HG02798 (cell line): Measurements from ENCODE around the gene UBR2.
"Not testable (repeated sequence)": the region's sequence is repeated elsewhere in the genome, so short reads cannot be mapped to it uniquely, and the experiment has no call there.

Source experiments
- ATAC-seq: cut with Tn5 transposase; IDR thresholded peaks from one replicate; pipeline ENCODE4 v1.9.1; 2021; ENCODE audit warnings: mild to moderate bottlenecking; ENCODE audit not compliant: unreplicated experiment, poor library complexity

Gene UBR2

DNA sequence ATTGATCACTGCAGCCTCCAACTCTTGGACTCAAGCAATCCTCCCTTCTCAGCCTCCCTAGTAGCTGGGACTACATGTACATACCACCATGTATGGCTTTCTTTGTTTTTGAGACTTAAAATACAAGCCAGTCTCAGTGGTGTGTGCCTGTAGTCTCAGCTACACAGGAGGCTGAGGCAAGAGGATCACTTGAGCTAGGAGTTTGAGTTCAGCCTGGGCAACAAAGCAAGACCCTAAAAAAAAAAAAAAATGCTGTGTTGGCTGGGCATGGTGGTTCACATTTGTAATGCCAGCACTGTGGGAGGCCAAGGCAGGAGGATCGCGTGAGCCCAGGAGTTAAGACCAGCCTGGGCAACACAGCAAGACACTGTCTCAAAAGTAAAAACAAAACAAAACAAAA is 51.7 kb downstream of the UBR2 start:
- ATAC-seq, result no peak

DNA sequence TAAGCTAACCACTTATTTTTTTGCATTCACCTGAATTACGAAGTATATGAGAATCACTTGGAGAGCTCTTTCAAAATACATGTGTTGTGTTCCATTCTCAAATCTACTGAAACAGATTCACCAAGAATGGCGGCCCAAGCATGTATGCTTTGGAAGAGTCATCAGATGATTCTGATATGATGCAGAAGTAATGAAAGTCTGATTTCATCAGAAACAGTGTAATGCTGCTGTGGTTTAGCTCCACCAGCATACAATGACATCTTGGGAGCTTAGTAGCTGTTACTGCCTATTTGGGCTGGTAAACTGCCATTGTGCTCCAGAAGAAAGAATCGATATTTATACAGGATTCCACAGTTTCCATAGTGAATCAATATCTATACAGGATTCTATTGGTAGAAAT is 52.9 kb downstream of the UBR2 start:
- no peak for ATAC-seq

DNA sequence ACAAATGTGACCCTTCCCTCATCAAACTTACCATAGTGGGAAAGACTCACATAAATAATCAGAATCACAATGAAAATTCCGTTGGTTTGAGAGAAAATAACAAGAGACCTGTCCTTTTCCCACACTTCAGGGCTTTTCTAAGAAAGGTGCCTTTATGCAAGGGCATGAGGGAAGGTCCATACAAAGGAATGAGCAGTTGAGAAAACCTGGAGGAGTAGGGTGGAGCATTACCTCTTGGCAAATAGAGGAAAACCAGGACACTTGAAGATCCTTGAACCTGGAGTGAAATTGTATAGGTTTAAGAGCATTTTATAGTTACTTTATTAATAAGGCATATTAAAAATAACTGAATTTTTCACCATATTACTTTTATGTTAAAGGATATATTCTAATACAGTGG is 54.3 kb downstream of the UBR2 start:
- ATAC-seq, result no peak

DNA sequence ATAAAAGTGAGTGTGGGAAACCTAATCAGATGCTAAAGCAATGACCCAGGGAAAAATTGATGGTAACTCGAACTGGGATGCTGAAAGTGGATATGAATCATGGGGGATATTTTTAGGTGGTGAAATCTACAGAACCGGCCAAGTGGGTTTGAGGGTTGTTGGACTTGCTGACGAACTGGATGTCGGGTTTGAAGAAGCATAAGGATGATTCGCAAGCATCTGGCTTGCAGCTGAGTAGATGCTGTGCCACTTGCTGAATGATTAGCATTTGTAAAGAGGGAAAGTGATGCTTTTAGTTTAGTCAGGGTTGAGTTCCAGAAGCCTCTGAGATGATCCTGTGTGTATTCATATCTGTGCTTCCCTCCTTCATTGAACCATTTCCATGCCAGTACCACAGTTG is 54.9 kb downstream of the UBR2 start:
- ATAC-seq, result no peak

DNA sequence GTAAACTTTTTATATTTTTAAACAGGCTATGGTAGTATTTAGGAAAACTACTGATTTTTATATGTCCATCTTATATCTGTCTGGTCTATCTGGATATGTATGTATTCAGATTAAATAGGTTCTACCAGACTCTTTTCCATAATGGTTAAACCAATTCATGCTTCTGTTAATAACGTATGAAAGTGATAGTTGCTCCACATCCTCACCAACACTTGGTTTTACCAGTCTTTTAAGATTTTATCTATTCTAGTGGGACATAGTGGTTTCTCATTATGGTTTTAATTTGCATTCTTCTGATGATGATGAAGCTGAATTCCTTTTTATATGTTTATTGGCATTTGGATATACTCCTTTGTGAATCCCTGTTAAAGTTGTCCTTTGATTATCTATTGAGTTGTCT is 56.1 kb downstream of the UBR2 start:
- no peak for ATAC-seq

DNA sequence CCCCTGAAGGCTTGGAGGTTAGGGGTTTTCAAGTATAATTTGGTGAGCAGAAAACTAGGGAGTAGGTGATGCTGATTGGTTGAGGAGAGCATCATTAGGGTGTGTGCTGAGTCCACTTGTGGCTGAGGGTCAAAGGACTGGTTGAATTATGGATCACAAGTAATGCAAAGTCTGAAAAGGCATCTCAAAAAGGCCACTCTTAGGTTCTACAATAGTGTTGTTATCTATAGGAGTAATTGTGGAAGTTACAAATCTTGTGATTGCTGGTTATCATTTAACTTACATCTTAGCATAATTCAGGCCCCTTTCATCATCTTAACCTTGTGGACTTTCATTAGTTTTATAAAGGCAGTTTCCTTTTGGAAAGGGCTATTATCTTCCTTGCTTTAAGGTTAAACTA is 60.8 kb downstream of the UBR2 start:
- ATAC-seq, result no peak

DNA sequence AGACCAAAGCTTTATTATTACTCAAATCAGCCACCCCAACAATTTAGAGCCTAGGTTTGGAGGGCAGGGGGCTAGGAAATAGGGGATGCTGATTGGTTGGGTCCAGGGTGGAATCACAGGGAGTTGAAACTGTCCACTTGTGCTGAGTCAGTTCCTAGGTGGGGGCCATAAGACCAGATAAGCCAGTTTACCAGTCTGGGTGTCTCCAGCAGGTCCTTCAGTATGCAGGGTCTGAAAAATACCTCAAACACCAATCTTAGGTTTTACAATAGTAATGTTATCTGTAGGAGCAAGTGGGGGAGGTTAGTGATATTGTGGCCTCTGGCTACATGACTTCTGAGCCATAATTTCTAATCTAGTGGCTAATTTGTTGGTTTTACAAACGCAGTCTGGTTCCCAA is 63.2 kb downstream of the UBR2 start:
- no peak for ATAC-seq

DNA sequence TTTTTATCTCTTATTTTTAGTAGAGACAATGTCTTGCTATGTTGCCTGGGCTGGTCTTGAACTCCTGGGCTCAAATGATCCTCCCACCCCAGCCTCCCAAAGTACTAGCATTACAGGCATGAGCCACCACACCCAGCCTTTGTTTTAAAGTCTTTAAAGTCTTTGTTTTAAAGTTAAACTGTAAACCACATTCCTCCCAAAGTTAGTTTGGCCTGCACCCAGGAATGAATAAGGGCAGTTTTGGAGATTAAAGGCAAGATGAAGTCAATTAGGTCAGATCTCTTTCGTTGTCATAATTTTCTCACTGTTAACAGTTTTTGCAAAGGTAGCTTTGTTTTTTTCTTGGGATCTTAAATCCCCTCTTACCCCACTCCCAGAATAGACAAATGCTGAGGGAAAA is 63.8 kb downstream of the UBR2 start:
- ATAC-seq, result no peak

DNA sequence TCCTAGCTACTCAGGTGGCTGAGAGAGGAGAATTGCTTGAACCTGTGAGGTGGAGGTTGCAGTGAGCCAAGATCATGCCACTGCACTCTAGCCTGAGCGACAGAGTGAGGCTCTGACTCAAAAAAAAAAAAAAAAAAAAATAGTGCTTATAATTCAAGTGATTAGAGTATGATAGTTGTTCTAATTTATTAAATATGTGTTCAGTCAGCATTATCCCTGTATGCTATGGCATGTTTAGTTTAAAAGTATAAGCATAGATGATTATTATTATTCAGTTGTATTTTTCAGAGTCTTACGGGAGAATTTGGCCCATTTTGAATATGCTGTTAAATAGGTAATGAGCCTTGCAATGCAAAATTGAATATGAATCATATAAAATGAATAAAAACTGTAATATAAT is 64.8 kb downstream of the UBR2 start:
- no peak for ATAC-seq

DNA sequence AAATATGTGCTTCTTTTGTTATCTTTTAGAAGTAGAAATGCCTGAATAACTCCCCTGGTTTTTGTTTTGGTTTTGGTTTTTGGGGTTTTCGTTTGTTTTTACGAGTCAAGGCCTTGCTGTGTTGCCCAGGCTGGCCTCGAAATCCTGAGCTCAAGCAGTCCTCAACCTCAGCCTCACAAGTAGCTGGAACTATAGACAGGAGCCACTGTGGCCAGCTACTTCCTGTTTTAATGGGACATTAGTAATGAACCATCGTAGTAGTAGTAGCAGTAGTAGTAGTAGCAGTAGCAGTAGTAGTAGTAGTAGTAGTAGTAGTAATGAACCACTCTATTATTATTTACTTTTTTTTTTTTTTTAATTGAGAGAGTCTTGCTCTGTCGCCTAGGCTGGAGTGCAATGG is 66.0 kb downstream of the UBR2 start:
- no peak for ATAC-seq

DNA sequence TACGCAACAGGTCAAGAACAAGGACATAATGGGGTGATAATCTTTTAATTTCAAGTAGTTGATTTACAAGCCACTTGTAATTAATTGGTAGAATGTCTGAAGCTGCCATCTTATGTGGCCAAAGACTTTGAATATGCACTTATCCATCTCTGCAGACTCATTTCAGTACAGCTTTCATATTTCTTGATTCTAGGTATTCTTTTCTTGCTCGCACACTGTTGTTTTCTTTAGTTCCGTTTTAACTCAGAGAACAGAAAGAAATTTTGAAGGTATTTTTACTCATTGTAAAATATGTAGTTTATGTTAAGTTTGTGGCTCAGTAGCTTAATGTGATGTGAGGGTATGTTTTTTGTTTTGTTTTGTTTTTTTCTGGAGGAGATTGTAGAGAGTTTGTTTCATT is 73.9 kb downstream of the UBR2 start:
- no peak for ATAC-seq

DNA sequence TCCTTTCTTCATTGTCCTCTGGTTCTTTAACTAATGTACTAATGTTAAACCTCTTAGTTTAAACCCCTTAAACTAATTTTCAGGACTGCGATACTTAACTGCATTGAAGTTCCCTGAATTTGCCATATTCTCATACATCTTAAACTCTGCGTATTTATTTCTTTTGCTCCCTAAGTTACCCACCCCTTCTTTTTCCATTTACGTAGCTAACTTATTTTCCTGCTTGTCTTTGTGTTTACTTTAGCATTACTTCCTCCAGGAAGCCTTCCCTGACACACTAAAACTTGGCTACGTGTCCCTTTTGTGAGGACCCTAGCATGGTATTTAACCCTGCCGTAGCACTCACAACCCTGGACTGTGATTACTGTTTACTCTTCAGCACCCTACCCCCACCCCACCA is 79.0 kb downstream of the UBR2 start:
- ATAC-seq, result no peak

DNA sequence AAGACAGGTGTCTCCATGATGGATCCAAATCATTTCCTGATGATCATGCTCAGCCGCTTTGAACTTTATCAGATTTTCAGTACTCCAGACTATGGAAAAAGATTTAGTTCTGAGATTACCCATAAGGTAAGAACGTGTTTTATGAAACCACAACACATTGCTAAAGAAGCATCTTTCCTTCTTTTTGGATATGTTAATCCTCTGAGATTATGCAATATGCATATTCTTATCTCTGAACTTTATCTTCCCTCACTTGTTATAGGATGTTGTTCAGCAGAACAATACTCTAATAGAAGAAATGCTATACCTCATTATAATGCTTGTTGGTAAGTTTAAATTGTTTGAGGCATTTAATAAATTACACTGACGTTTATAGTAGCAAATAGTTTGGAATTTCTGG is 80.4 kb downstream of the UBR2 start:
- no peak for ATAC-seq

DNA sequence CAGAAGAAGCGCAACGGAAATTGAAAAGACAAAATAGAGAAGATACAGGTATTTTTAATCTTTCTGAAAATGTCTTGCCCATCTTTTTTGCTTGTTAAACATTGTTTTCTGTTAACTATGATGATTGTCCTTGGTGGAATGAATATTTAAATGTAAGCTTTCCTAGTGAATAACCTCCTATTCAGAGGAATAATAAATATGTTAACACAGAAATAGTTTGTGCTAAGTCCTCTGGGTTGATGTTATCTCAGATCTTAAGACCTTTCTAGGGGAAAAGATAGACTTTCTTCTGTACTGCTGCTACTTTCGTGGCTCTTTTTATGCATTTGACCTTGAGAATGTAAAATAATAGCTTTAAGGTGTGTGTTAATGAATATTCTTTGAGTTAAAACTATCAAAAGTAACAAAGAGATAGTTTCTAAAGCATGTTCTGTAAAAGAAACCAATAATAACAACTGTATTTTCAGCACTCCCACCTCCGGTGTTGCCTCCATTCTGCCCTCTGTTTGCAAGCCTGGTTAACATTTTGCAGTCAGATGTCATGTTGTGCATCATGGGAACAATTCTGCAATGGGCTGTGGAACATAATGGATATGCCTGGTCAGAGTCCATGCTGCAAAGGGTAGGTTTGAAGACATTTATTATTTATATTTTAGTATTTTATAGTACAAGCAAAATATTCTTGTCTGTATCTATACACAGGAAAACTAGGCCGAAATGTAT is 88.4 kb downstream of the UBR2 start:
- ATAC-seq, result no peak

DNA sequence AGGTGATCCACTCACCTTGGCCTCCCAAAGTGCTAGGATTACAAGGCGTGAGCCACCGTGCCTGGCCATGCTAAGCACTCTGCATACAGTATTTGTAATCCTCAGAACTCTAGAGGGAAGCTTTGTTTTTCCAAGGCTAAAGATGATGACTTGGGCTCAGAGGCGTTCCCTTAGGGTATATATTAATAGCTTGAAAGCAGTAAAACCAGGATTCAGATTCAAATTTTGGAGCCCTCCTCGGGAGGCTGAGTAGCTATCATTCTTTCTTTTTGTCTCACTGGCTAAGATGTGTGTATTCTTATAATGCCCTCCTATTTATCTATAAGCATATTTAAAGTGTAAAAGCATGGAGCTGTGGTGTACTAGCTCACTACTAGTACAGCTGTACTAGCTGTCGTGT is 90.0 kb downstream of the UBR2 start:
- ATAC-seq, result no peak

DNA sequence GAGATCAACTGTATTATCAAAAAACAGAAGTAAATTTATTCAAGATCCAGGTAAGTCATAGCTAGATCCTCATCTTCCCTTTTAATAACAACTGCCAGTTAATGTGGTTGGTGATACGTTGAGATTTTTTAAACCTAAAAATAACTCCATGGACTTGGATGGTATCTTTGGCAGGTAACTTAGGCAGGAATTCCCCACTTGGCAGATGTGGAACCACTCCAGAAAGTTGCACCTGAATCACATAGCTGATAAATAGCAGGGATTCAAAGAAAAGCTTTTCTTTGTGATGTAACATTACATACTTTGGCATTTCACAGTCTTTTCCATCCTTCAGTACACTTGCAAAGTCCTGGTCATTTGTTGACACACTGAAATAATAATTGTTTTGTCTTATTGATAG is 96.0 kb downstream of the UBR2 start:
- ATAC-seq, result no peak

DNA sequence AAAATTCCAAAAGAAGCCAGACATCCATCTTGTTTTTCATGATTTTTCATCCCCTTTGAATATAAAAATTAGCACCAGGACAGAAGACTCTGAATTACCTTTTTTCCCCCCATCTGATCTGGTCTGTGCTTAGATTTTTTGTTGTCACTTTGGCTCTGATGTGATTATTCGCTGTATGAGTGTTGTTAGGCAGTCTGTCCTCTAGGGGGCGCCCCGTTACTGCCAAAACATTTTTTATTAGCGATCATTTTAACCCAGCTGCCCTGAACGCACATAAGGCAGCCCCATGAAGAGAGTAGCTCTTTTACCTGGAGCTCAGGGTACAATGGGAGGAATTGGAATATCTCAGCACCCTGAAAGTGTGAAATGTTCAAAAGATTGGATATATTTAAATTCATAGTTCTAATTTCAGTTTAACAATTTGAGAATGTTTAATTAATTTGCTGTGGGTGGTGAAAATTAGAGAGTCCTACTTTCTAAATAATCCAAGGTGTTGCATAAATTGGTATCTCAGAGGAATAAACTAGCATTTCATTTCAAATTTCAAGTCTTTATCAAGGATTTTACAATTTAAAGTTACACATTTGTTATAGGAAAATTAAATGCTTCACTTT is 97.8 kb downstream of the UBR2 start:
- no peak for ATAC-seq

DNA sequence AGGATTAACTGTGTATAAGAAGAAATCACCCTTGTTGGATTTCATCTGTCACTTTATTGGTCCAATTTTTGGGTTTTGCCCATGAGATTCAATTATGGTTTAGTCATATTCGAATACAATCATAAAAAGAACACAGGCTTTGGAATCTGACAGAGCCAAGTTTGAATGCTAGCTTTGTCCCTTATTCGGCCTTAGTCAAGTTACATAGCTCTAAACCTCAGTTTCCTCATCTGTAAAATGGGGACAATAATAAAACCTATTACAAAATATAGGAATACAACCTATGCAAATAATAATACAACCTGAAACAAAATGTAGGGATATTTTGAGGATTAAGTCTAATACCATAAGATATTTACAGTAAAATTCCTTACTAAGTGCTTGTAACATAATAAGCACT is 100.9 kb downstream of the UBR2 start:
- no peak for ATAC-seq

DNA sequence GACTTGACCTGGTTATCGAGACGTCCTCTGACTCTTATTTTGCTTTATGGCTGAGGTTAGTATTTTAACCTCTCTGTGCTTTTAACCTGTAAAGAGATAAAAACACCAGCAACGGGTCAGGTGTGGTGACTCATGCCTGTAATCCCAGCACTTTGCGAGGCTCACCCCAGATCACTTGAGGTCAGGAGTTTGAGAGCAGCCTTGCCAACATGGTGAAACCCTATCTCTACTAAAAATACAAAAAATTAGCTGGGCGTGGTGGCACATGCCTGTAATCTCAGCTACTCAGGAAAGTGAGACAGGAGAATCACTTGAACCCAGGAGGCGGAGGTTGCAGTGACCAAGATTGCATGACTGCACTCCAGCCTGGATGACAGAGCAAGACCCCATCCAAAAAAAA is 110.5 kb downstream of the UBR2 start:
- ATAC-seq, result not testable (repeated sequence)

DNA sequence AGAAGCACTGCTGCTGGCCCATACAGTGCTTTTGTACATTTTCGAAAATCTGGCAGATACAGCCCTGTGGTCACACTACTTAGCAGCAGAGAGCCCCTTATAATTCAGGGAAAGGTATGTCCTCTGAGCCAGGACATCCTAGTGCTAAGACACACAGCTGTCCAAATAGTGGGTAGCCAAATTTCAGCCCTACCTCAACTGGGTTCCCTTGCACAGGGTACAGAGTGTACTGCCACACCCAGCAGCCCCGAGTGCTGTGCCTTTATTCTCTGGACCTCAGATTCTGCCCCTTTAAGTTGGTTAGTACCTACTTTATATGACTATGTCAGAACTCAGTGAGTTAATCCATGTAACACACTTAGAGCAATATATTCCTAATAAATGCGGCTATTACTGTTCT is 111.0 kb downstream of the UBR2 start:
- ATAC-seq, result no peak

DNA sequence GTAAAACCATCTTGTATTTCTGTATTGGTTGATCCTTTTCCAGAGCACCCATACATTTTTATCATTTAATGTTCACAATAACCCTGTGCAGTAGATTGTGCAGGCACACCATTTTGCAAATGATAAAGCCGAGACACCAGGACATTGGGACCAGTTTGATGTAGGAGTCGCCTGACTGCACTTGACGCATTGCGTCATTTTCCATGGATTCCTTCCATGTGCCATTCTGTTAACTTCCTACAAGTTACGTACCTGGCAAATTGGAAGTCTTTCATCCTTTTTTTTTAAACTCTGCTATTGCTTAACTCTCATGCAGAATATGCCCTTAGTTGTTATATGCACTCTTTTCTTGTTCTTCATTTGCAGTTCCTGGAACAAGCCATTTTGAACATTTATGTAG is 115.5 kb downstream of the UBR2 start:
- no peak for ATAC-seq

DNA sequence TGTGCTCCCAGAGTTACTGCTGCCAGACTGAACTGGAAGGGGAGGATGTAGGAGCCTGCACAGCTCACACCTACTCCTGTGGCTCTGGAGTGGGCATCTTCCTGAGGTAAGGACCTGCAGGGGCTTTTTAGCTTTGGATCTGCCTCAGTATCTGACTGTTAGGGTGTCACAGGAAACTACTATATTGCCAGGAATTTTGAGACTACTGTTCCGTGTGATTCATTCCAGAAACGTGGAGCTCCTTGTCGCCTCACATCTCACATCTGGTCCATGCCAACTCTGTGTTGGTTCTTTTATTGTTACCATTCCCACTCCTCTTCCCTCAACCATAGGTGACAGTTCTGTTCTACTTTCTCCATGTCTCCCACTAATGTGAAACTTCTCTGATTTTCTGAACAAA is 124.5 kb downstream of the UBR2 start:
- no peak for ATAC-seq
